ENCODE measurements around the gene GJA3. TPM values are rescaled to one million over a fixed set of nuclear protein-coding genes. Genes with fewer than 3 reads are reported as not detected.

GJA3 gene
- total RNA-seq, 3 donors from 2014 or later (not counting 1 experiment from before 2014, with no cell fraction given), result 0.18 TPM; not detected in 2

DNA sequence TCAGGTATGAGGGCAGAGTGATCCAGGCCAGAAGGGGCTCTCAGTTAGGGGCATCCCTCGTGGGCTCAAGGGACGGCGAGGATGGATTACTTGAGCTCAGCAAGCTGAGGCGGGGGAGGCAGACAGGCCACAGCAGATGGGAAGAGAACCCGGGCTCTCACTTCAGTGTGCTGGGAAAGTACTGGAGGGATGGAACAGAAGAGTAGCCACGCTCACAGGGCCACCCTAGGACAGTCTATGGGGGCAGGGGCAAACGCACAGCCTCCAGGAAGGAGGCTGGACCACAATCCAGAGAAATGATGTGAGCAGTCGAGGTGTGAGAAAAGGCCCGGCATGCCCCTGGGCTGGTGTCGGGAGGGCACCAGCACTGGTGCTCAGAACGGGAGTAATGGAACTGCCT is 9.2 kb downstream of the GJA3 start:
- Mint-ChIP-seq H3K9me3 (no peaks in the 10 kb centered on the region), H3K36me3 (no peaks in the 10 kb centered on the region), H3K27ac (no peak overlapping the region), H3K27me3 (ENCODE audit: low read depth in 2 of 2) (peaks cover 28 to 52% of the 10 kb centered on the region in 2 donors), H3K4me3 (no peak overlapping the region), H3K4me1 (no peaks in the 10 kb centered on the region)
- H3K9me3 ChIP-seq (ENCODE audit: control insufficient read depth, insufficient read depth, low read length), result no peaks in the 10 kb centered on the region
- no peak overlapping the region for H3K4me3 ChIP-seq (ENCODE audit: low read length)
- TF ChIP-seq, protein P1, sequence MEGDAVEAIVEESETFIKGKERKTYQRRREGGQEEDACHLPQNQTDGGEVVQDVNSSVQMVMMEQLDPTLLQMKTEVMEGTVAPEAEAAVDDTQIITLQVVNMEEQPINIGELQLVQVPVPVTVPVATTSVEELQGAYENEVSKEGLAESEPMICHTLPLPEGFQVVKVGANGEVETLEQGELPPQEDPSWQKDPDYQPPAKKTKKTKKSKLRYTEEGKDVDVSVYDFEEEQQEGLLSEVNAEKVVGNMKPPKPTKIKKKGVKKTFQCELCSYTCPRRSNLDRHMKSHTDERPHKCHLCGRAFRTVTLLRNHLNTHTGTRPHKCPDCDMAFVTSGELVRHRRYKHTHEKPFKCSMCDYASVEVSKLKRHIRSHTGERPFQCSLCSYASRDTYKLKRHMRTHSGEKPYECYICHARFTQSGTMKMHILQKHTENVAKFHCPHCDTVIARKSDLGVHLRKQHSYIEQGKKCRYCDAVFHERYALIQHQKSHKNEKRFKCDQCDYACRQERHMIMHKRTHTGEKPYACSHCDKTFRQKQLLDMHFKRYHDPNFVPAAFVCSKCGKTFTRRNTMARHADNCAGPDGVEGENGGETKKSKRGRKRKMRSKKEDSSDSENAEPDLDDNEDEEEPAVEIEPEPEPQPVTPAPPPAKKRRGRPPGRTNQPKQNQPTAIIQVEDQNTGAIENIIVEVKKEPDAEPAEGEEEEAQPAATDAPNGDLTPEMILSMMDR (IDR thresholded peaks at IDR 0.05), result no peak
- H3K36me3 ChIP-seq (ENCODE audit: control insufficient read depth, insufficient read depth, low read length), result no peaks in the 10 kb centered on the region
- H3K27ac ChIP-seq (ENCODE audit: low read length), result no peak overlapping the region
- intact Hi-C loops (cut with micrococcal nuclease), result no loop called here
- no peak for DNase-seq
- ATAC-seq, result no peak
- H3K27me3 ChIP-seq (ENCODE audit: control insufficient read depth, insufficient read depth, low read length), result peaks cover 6% of the 10 kb centered on the region
- 87% methylated on average over 11 of the region's 11 CpGs for WGBS (ENCODE audit: insufficient coverage)
- H3K4me1 ChIP-seq (ENCODE audit: control insufficient read depth, insufficient read depth, low read length), result no peaks in the 10 kb centered on the region

DNA sequence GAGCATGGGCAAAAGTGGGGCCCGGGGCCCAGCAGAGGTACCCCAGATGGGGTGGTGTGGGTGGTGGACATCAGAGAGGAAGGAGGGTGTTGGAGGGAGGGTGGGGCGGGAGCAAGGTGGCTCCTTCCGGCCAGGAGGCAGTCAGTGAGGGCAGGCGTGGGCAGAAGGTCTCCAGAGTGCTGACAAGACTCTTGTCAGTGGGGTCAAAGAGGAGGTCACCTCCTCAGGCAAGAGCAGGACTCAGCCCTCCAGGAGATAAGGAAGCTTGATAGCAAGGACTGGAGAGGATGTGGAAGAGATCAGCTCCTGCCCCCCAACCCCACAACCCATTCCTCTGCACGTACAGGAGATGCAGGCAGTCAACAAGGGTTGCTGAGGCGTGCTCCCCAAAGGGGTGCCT is 9.8 kb downstream of the GJA3 start:
- Mint-ChIP-seq H3K4me1 (no peaks in the 10 kb centered on the region), H3K4me3 (no peak overlapping the region), H3K27ac (no peak overlapping the region), H3K36me3 (no peaks in the 10 kb centered on the region), H3K9me3 (no peaks in the 10 kb centered on the region), H3K27me3 (ENCODE audit: low read depth in 2 of 2) (peaks cover 28 to 52% of the 10 kb centered on the region in 2 donors)
- no peaks in the 10 kb centered on the region for H3K36me3 ChIP-seq (ENCODE audit: control insufficient read depth, insufficient read depth, low read length)
- 78% methylated on average over 6 of the region's 6 CpGs for WGBS (ENCODE audit: insufficient coverage)
- TF ChIP-seq, protein P1 (IDR thresholded peaks at IDR 0.05), result no peak
- intact Hi-C loops (cut with micrococcal nuclease), result no loop called here
- H3K4me3 ChIP-seq (ENCODE audit: low read length), result no peak overlapping the region
- DNase-seq (no peak), ATAC-seq (no peak)
- H3K9me3 ChIP-seq (ENCODE audit: control insufficient read depth, insufficient read depth, low read length), result no peaks in the 10 kb centered on the region
- H3K27ac ChIP-seq (ENCODE audit: low read length), result no peak overlapping the region
- peaks cover 6% of the 10 kb centered on the region for H3K27me3 ChIP-seq (ENCODE audit: control insufficient read depth, insufficient read depth, low read length)
- no peaks in the 10 kb centered on the region for H3K4me1 ChIP-seq (ENCODE audit: control insufficient read depth, insufficient read depth, low read length)

DNA sequence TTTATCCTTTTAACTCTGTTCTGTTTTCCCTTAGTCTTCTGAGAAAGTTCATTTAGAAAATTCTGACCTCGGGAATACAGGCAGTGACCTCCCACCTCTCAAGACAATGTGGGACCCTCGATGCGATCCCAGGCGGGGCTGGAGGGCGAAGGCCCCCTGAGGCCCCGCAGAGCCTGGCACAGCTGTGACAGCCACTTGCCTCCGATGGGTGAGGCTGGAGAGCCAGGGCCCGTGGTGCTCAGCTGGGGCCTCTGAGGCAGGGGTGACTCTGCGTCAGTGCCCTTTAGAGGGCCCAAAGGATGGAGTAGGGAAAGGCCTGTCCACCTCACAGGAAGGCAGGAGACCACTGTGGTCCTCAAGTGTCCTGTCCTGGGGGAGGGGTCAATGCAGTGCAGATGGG is 10.3 kb downstream of the GJA3 start:
- ATAC-seq, result no peak
- H3K36me3 Mint-ChIP-seq, result no peaks in the 10 kb centered on the region
- TF ChIP-seq, protein P1 (IDR thresholded peaks at IDR 0.05), result no peak

DNA sequence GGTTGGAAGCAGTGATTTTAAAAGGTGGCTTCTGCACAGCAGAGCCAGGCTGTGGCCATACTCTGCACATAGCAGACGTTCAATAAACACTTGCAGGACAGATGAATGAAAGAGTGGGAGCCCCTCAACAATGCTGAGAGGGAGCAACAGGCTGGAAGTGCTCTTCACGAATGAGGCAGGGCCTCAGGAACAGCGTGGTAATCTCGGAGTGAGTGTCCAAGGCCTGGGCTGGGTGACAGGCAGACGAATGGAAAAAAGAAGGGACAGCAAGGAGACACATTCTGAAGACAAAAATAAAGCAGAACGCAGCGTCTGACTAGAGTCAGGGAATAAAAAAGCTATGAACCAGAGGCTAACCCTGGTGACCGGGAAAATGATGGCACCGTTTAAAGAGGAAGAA is 11.1 kb downstream of the GJA3 start:
- H3K36me3 Mint-ChIP-seq, result no peaks in the 10 kb centered on the region
- Histone ChIP-seq H3K36me3 (ENCODE audit: control insufficient read depth, insufficient read depth, low read length) (no peaks in the 10 kb centered on the region), H3K9me3 (ENCODE audit: control insufficient read depth, insufficient read depth, low read length) (no peaks in the 10 kb centered on the region), H3K4me3 (ENCODE audit: low read length) (no peak overlapping the region), H3K27ac (ENCODE audit: low read length) (no peak overlapping the region), H3K4me1 (ENCODE audit: control insufficient read depth, insufficient read depth, low read length) (no peaks in the 10 kb centered on the region), H3K27me3 (ENCODE audit: control insufficient read depth, insufficient read depth, low read length) (peaks cover 5% of the 10 kb centered on the region)
- no peaks in the 10 kb centered on the region for H3K4me1 Mint-ChIP-seq
- H3K27ac Mint-ChIP-seq, result no peak overlapping the region
- TF ChIP-seq, protein P1 (IDR thresholded peaks at IDR 0.05), result no peak
- intact Hi-C loops (cut with micrococcal nuclease), result no loop called here
- peaks cover 25 to 43% of the 10 kb centered on the region in 2 donors for H3K27me3 Mint-ChIP-seq (ENCODE audit: low read depth in 2 of 2)
- ATAC-seq (no peak), DNase-seq (no peak)
- 70% methylated on average over 9 of the region's 9 CpGs for WGBS (ENCODE audit: insufficient coverage)
- H3K9me3 Mint-ChIP-seq, result no peaks in the 10 kb centered on the region
- H3K4me3 Mint-ChIP-seq, result no peak overlapping the region

More for the DNA sequence above, 10.3 kb downstream of the GJA3 start:
- H3K36me3 ChIP-seq (ENCODE audit: control insufficient read depth, insufficient read depth, low read length), result no peaks in the 10 kb centered on the region
- Mint-ChIP-seq H3K9me3 (no peaks in the 10 kb centered on the region), H3K4me1 (no peaks in the 10 kb centered on the region), H3K27ac (no peak overlapping the region), H3K4me3 (no peak overlapping the region), H3K27me3 (ENCODE audit: low read depth in 2 of 2) (peaks cover 28 to 51% of the 10 kb centered on the region in 2 donors)
- H3K27ac ChIP-seq (ENCODE audit: low read length), result no peak overlapping the region
- H3K4me1 ChIP-seq (ENCODE audit: control insufficient read depth, insufficient read depth, low read length), result no peaks in the 10 kb centered on the region
- no peaks in the 10 kb centered on the region for H3K9me3 ChIP-seq (ENCODE audit: control insufficient read depth, insufficient read depth, low read length)
- DNase-seq, result no peak
- peaks cover 6% of the 10 kb centered on the region for H3K27me3 ChIP-seq (ENCODE audit: control insufficient read depth, insufficient read depth, low read length)
- intact Hi-C loops (cut with micrococcal nuclease), result no loop called here
- WGBS (ENCODE audit: insufficient coverage), result 83% methylated on average over 9 of the region's 9 CpGs
- H3K4me3 ChIP-seq (ENCODE audit: low read length), result no peak overlapping the region

Measured in natural killer cell (primary cell).